Caco-2 (cell line): ENCODE measurements around the gene STAT5B. TPM values are rescaled to one million over a fixed set of nuclear protein-coding genes. Genes with fewer than 3 reads are reported as not detected.

Source experiments
- BruUV-seq: library from RNA; stranded (reverse); fragments of 400-500 nt; replicated peaks from 2 replicates; lab custom pipeline; 2021; lab: Mats Ljungman, UMichigan
- CTCF ChIA-PET: fragments of 300-600 bp; sonication (Branson Sonifier 250); formaldehyde crosslinking; loops from one replicate; lab custom pipeline; 2022; ENCODE audit warnings: antibody characterized with exemption; lab: Charles Lee
- POLR2A ChIA-PET: fragments of 300-600 bp; sonication (Branson Sonifier 250); formaldehyde crosslinking; loops from one replicate; lab custom pipeline; 2022; ENCODE audit warnings: antibody characterized with exemption; lab: Charles Lee
- DNase-seq, 2 experiments: peaks; one replicate each; pipeline versions ENCODE4 v3.0.0 to v3.0.0-alpha.2; 2020 to 2022
- H3K27me3 ChIP-seq: replicated peaks from 2 replicates; pipeline ENCODE4 v1.6.0; 2011; ENCODE audit warnings: low read length; ENCODE audit not compliant: control insufficient read depth, insufficient read depth
- H3K36me3 ChIP-seq: 2 replicates; pipeline ENCODE4 v1.5.1; 2011; ENCODE audit warnings: low read length; ENCODE audit not compliant: control insufficient read depth, insufficient read depth
- H3K4me1 ChIP-seq: fragments of 250-450 bp; sonication (Bioruptor Pico); 2 replicates; pipeline ENCODE4 v1.5.1; 2020; ENCODE audit warnings: mild to moderate bottlenecking
- H3K4me3 ChIP-seq: 2 replicates; pipeline ENCODE4 v1.5.1; 2011; ENCODE audit warnings: low read depth, mild to moderate bottlenecking, control low read depth, low read length
- H3K9me3 ChIP-seq: fragments of 250-450 bp; sonication (Bioruptor Pico); 2 replicates; pipeline ENCODE4 v1.5.1; 2020; ENCODE audit warnings: mild to moderate bottlenecking, moderate library complexity
- H3K27ac Mint-ChIP-seq: one replicate; pipeline ENCODE4 v1.8.0; 2022; ENCODE audit warnings: mixed read lengths; ENCODE audit not compliant: unreplicated experiment
- H3K27me3 Mint-ChIP-seq: one replicate; pipeline ENCODE4 v1.8.0; 2022; ENCODE audit warnings: mixed read lengths; ENCODE audit not compliant: insufficient read depth, unreplicated experiment
- H3K36me3 Mint-ChIP-seq: one replicate; pipeline ENCODE4 v1.8.0; 2022; ENCODE audit warnings: mild to moderate bottlenecking, mixed read lengths; ENCODE audit not compliant: insufficient read depth, unreplicated experiment
- H3K4me1 Mint-ChIP-seq: one replicate; pipeline ENCODE4 v1.8.0; 2022; ENCODE audit warnings: low read depth, mixed read lengths; ENCODE audit not compliant: unreplicated experiment
- H3K4me3 Mint-ChIP-seq: one replicate; pipeline ENCODE4 v1.8.0; 2022; ENCODE audit warnings: mild to moderate bottlenecking, moderate library complexity, mixed read lengths; ENCODE audit not compliant: unreplicated experiment
- H3K9me3 Mint-ChIP-seq: one replicate; pipeline ENCODE4 v1.8.0; 2022; ENCODE audit warnings: mixed read lengths; ENCODE audit not compliant: unreplicated experiment
- intact Hi-C: fragments of 100-400 bp; cut with micrococcal nuclease; formaldehyde crosslinking; loops from one replicate; pipeline ENCODE4 v1.10.0; 2022; ENCODE audit not compliant: unreplicated experiment
- total RNA-seq: library from RNA; stranded (reverse); gene quantifications from 2 replicates; pipeline ENCODE4 v1.2.3, GENCODE V29; 2022
- TF ChIP-seq, protein P1 (sequence below), 2 experiments: fragments of 200-600 bp in 1 of 2; IDR thresholded peaks; 1 replicate in 1 of 2; 2 replicates in 1 of 2; pipeline versions ENCODE4 v1.5.1 to v1.8.0; 2011 to 2022; ENCODE audit warnings: antibody characterized with exemption in 1 of 2, control low read depth in 1 of 2, inconsistent platforms in 1 of 2, low read depth in 1 of 2, low read length in 1 of 2, mild to moderate bottlenecking in 1 of 2, moderate library complexity in 1 of 2; ENCODE audit not compliant: insufficient read depth in 1 of 2, severe bottlenecking in 1 of 2, unreplicated experiment in 1 of 2

The STAT5B gene
- total RNA-seq, 1 experiment from 2014 or later: 46.9 TPM

DNA sequence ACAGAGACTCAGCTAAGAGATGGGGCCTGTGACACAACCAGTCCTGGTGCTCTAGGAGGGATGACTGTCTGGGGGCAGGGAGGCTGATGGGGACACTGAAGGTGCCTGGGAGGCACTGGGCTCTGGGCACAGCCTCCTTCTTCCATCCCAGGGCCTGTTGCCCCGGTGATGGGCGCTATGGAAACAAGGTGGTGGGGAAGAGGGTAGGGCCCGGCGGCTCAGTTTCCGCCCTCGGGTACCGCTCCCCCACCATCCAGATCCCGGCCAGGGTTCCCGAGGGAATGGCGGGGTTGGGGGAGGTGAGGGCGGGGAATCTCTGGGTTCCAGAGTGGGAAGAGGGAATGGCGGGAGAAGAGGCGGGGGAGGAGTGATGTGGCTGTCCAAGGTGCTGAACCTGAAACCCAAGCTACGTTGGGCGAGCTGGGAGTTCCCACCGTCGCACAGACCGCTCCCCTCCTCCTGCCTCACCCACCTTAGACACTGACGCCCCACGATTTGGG is 96.2 kb downstream of the STAT5B start:
- intact Hi-C loops: loop anchor here (5.0 kb wide), 1 partner anchor 58 kb away; the partner anchor contains the start of genes HSPB9 and KAT2A
- H3K9me3 Mint-ChIP-seq: no peaks in the 10 kb centered on the region
- H3K36me3 ChIP-seq: no peaks in the 10 kb centered on the region
- no peak overlapping the region for H3K4me3 ChIP-seq
- peaks cover 5% of the 10 kb centered on the region for H3K36me3 Mint-ChIP-seq
- H3K4me1 ChIP-seq: peaks cover 20% of the 10 kb centered on the region
- H3K27me3 ChIP-seq: no peaks in the 10 kb centered on the region; the same call in 1 of the 2 replicates
- no peaks in the 10 kb centered on the region for H3K9me3 ChIP-seq
- peak; percentile 58 to 70 for DNase-seq
- peak overlapping the region; percentile 62 for H3K4me3 Mint-ChIP-seq
- H3K27me3 Mint-ChIP-seq: peaks cover 8% of the 10 kb centered on the region
- CTCF ChIA-PET: no interaction called here
- TF ChIP-seq, protein P1, sequence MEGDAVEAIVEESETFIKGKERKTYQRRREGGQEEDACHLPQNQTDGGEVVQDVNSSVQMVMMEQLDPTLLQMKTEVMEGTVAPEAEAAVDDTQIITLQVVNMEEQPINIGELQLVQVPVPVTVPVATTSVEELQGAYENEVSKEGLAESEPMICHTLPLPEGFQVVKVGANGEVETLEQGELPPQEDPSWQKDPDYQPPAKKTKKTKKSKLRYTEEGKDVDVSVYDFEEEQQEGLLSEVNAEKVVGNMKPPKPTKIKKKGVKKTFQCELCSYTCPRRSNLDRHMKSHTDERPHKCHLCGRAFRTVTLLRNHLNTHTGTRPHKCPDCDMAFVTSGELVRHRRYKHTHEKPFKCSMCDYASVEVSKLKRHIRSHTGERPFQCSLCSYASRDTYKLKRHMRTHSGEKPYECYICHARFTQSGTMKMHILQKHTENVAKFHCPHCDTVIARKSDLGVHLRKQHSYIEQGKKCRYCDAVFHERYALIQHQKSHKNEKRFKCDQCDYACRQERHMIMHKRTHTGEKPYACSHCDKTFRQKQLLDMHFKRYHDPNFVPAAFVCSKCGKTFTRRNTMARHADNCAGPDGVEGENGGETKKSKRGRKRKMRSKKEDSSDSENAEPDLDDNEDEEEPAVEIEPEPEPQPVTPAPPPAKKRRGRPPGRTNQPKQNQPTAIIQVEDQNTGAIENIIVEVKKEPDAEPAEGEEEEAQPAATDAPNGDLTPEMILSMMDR (IDR thresholded peaks at IDR 0.05; ENCODE audit: insufficient read depth in 1 of 2, low read depth in 1 of 2, low read length in 1 of 2, severe bottlenecking in 1 of 2, unreplicated experiment in 1 of 2): no peak
- BruUV-seq: no TSS peak
- POLR2A ChIA-PET: no interaction called here
- H3K27ac Mint-ChIP-seq: no peak overlapping the region
- peaks cover 11% of the 10 kb centered on the region for H3K4me1 Mint-ChIP-seq

GRCh38 chr17:42179335-42179734 is 96.9 kb downstream of the STAT5B start:
- no TSS peak for BruUV-seq
- H3K4me3 Mint-ChIP-seq: peak overlapping the region; percentile 62

DNA sequence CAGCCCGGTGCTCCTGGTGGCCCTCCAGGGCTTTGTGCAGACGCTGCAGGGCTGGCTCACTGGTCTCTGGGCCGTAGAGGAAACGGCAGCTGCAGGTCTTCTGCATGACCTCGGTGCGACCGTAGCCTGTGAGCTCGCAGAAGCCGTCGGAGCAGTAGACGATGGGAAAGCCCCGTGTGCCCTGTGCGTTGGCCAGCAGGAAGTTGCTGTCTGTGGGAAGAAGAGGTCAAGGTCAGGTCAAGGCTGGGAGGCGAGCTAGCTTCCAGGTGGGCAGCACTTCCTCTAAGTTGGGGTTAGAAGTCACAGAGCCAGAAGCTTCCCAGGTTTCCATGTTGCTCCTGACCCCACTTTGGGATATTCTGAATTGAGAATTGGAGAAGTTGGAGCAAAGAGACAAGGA is 97.4 kb downstream of the STAT5B start:
- no peaks in the 10 kb centered on the region for H3K9me3 Mint-ChIP-seq
- no peaks in the 10 kb centered on the region; the same call in 1 of the 2 replicates for H3K27me3 ChIP-seq
- peaks cover 5% of the 10 kb centered on the region for H3K36me3 Mint-ChIP-seq
- ChIA-PET CTCF (interaction anchor here (0.6 kb wide), 1 partner anchor 99 kb away, joined by 3 read pairs; no protein-coding TSS in a partner anchor), POLR2A (no interaction called here)
- TF ChIP-seq, protein P1 (IDR thresholded peaks at IDR 0.05; ENCODE audit: insufficient read depth in 1 of 2, low read depth in 1 of 2, low read length in 1 of 2, severe bottlenecking in 1 of 2, unreplicated experiment in 1 of 2): no peak
- no peak for DNase-seq
- intact Hi-C loops: no loop called here
- peaks cover 20% of the 10 kb centered on the region for H3K4me1 ChIP-seq
- H3K36me3 ChIP-seq: no peaks in the 10 kb centered on the region
- H3K4me1 Mint-ChIP-seq: peaks cover 11% of the 10 kb centered on the region
- no peak overlapping the region for H3K27ac Mint-ChIP-seq
- H3K4me3 Mint-ChIP-seq: no peak overlapping the region
- BruUV-seq: no TSS peak
- no peaks in the 10 kb centered on the region for H3K9me3 ChIP-seq
- peaks cover 8% of the 10 kb centered on the region for H3K27me3 Mint-ChIP-seq
- H3K4me3 ChIP-seq: no peak overlapping the region

More at GRCh38 chr17:42179335-42179734, 96.9 kb downstream of the STAT5B start:
- ChIA-PET POLR2A (no interaction called here), CTCF (no interaction called here)
- no peaks in the 10 kb centered on the region; the same call in 1 of the 2 replicates for H3K27me3 ChIP-seq
- no peak overlapping the region for H3K4me3 ChIP-seq
- DNase-seq: no peak
- Mint-ChIP-seq H3K4me1 (peaks cover 11% of the 10 kb centered on the region), H3K9me3 (no peaks in the 10 kb centered on the region), H3K36me3 (peaks cover 5% of the 10 kb centered on the region), H3K27ac (no peak overlapping the region), H3K27me3 (peaks cover 8% of the 10 kb centered on the region)
- H3K36me3 ChIP-seq: no peaks in the 10 kb centered on the region
- TF ChIP-seq, protein P1 (IDR thresholded peaks at IDR 0.05; ENCODE audit: insufficient read depth in 1 of 2, low read depth in 1 of 2, low read length in 1 of 2, severe bottlenecking in 1 of 2, unreplicated experiment in 1 of 2): no peak
- H3K4me1 ChIP-seq: peaks cover 20% of the 10 kb centered on the region
- no peaks in the 10 kb centered on the region for H3K9me3 ChIP-seq
- intact Hi-C loops: no loop called here
